H9 (cell line): ENCODE data around the gene ACACA. TPM values are rescaled to one million over a fixed set of nuclear protein-coding genes. Genes with fewer than 3 reads are reported as not detected.

ENCODE experiments used
- DNase-seq: peaks from one replicate; pipeline ENCODE4 v3.0.0-alpha.2; 2017
- H2AFZ ChIP-seq: one replicate; pipeline ENCODE4 v1.6.1; 2013; ENCODE audit warnings: mild to moderate bottlenecking, low read length, control low read depth, moderate library complexity
- H2AK5ac ChIP-seq: 2 replicates; pipeline ENCODE4 v1.6.1; 2013; ENCODE audit warnings: low read length, control low read depth, mixed read lengths; ENCODE audit not compliant: insufficient read length
- H2BK120ac ChIP-seq: one replicate; pipeline ENCODE4 v1.6.1; 2013; ENCODE audit warnings: low read depth, mild to moderate bottlenecking, low read length, control low read depth, inconsistent platforms; ENCODE audit not compliant: poor library complexity, severe bottlenecking
- H2BK12ac ChIP-seq: 2 replicates; pipeline ENCODE4 v1.6.1; 2013; ENCODE audit warnings: low read length, control low read depth, mixed read lengths, low read depth; ENCODE audit not compliant: insufficient read length
- H2BK15ac ChIP-seq: 2 replicates; pipeline ENCODE4 v1.6.1; 2013; ENCODE audit warnings: low read depth, low read length, control low read depth
- H2BK20ac ChIP-seq: one replicate; pipeline ENCODE4 v1.6.1; 2013; ENCODE audit warnings: low read depth, mild to moderate bottlenecking, low read length, control low read depth, inconsistent platforms; ENCODE audit not compliant: poor library complexity, severe bottlenecking
- H2BK5ac ChIP-seq: 2 replicates; pipeline ENCODE4 v1.6.1; 2013; ENCODE audit warnings: low read length, control low read depth, mixed read lengths; ENCODE audit not compliant: insufficient read length
- H3K14ac ChIP-seq: 2 replicates; pipeline ENCODE4 v1.6.1; 2013; ENCODE audit warnings: low read length, control low read depth; ENCODE audit not compliant: insufficient read depth
- H3K18ac ChIP-seq: 2 replicates; pipeline ENCODE4 v1.6.1; 2013; ENCODE audit warnings: low read depth, mild to moderate bottlenecking, mixed read lengths, low read length, control low read depth; ENCODE audit not compliant: insufficient read length
- H3K23ac ChIP-seq: 2 replicates; pipeline ENCODE4 v1.6.1; 2013; ENCODE audit warnings: low read length, control low read depth, mixed read lengths, low read depth; ENCODE audit not compliant: insufficient read length
- H3K23me2 ChIP-seq: 2 replicates; pipeline ENCODE4 v1.6.1; 2013; ENCODE audit warnings: low read depth, mild to moderate bottlenecking, mixed read lengths, low read length, control low read depth; ENCODE audit not compliant: insufficient read length, poor library complexity, severe bottlenecking
- H3K27ac ChIP-seq: 2 replicates; pipeline ENCODE4 v1.5.1; 2013; ENCODE audit warnings: low read length, control low read depth, mixed read lengths, low read depth; ENCODE audit not compliant: insufficient read length
- H3K27me3 ChIP-seq: 2 replicates; pipeline ENCODE4 v1.6.1; 2013; ENCODE audit warnings: low read length, control low read depth, inconsistent platforms; ENCODE audit not compliant: insufficient read depth
- H3K4ac ChIP-seq: 2 replicates; pipeline ENCODE4 v1.6.1; 2013; ENCODE audit warnings: low read depth, mild to moderate bottlenecking, control low read depth, inconsistent platforms, low read length, moderate library complexity
- H3K4me1 ChIP-seq: 2 replicates; pipeline ENCODE4 v1.6.1; 2013; ENCODE audit warnings: low read length, control low read depth, inconsistent platforms; ENCODE audit not compliant: insufficient read depth
- H3K4me2 ChIP-seq: 2 replicates; pipeline ENCODE4 v1.6.1; 2013; ENCODE audit warnings: low read length, control low read depth, mixed read lengths; ENCODE audit not compliant: insufficient read length, insufficient read depth
- H3K56ac ChIP-seq: 2 replicates; pipeline ENCODE4 v1.6.1; 2013; ENCODE audit warnings: low read depth, mild to moderate bottlenecking, mixed read lengths, low read length, control low read depth; ENCODE audit not compliant: insufficient read length
- H3K79me1 ChIP-seq: 2 replicates; pipeline ENCODE4 v1.6.1; 2013; ENCODE audit warnings: low read depth, mild to moderate bottlenecking, moderate library complexity, low read length, control low read depth, inconsistent platforms; ENCODE audit not compliant: insufficient read depth, poor library complexity, severe bottlenecking
- H3K79me2 ChIP-seq: 2 replicates; pipeline ENCODE4 v1.6.1; 2013; ENCODE audit warnings: low read length, control low read depth, inconsistent platforms; ENCODE audit not compliant: insufficient read depth
- H3K9ac ChIP-seq: 2 replicates; pipeline ENCODE4 v1.6.1; 2013; ENCODE audit warnings: low read length, control low read depth, mixed read lengths; ENCODE audit not compliant: insufficient read length; ENCODE audit errors: extremely low read depth
- H3K9me3 ChIP-seq: one replicate; pipeline ENCODE4 v1.6.1; 2013; ENCODE audit warnings: low read depth, low read length, inconsistent platforms; ENCODE audit not compliant: control insufficient read depth
- H3T11ph ChIP-seq: one replicate; pipeline ENCODE4 v1.6.1; 2013; ENCODE audit warnings: mild to moderate bottlenecking, low read length, control low read depth, inconsistent platforms
- H4K20me1 ChIP-seq: one replicate; pipeline ENCODE4 v1.6.1; 2013; ENCODE audit not compliant: control insufficient read depth, insufficient read length, insufficient read depth
- H4K5ac ChIP-seq: 2 replicates; pipeline ENCODE4 v1.6.1; 2013; ENCODE audit warnings: low read depth, mild to moderate bottlenecking, mixed read lengths, low read length, control low read depth; ENCODE audit not compliant: insufficient read length
- H4K8ac ChIP-seq: replicated peaks from 2 replicates; pipeline ENCODE4 v1.6.1; 2013; ENCODE audit warnings: low read length, control low read depth, mixed read lengths, low read depth; ENCODE audit not compliant: insufficient read length
- H4K91ac ChIP-seq: 2 replicates; pipeline ENCODE4 v1.6.1; 2013; ENCODE audit warnings: low read depth, mild to moderate bottlenecking, moderate library complexity, mixed read lengths, low read length, control low read depth; ENCODE audit not compliant: insufficient read length
- H3K27ac Mint-ChIP-seq, 3 experiments: 2 replicates in 2 of 3; 3 replicates in 1 of 3; pipeline ENCODE4 v1.8.0; 2020 to 2021; ENCODE audit warnings: mixed read lengths in 3 of 3, mild to moderate bottlenecking in 1 of 3, moderate library complexity in 1 of 3
- H3K27me3 Mint-ChIP-seq: 2 replicates; pipeline ENCODE4 v1.8.0; 2021; ENCODE audit warnings: low read depth, mild to moderate bottlenecking, moderate library complexity, mixed read lengths
- H3K36me3 Mint-ChIP-seq, 3 experiments: 2 replicates in 2 of 3; 3 replicates in 1 of 3; pipeline ENCODE4 v1.8.0; 2020 to 2021; ENCODE audit warnings: low read depth in 3 of 3, mixed read lengths in 3 of 3; ENCODE audit not compliant: insufficient read depth in 1 of 3
- H3K4me1 Mint-ChIP-seq, 2 experiments: 2 replicates each; pipeline ENCODE4 v1.8.0; 2020; ENCODE audit warnings: mixed read lengths in 2 of 2
- H3K4me3 Mint-ChIP-seq, 2 experiments: 2 replicates in 1 of 2; 3 replicates in 1 of 2; pipeline ENCODE4 v1.8.0; 2020 to 2021; ENCODE audit warnings: mild to moderate bottlenecking in 2 of 2, mixed read lengths in 2 of 2, moderate library complexity in 1 of 2
- H3K9me3 Mint-ChIP-seq, 2 experiments: 2 replicates in 1 of 2; 3 replicates in 1 of 2; pipeline ENCODE4 v1.8.0; 2020; ENCODE audit warnings: mild to moderate bottlenecking in 2 of 2, mixed read lengths in 2 of 2, moderate library complexity in 1 of 2
- CTCF ChIP-seq: fragments of 200-600 bp; sonication (generic); conservative IDR thresholded peaks from 3 replicates; pipeline ENCODE4 v1.8.0; 2021; ENCODE audit warnings: antibody characterized with exemption, mild to moderate bottlenecking
- WGBS: extraction: QIAGEN DNeasy Blood & Tissue Kit; methylation state at CpG from one replicate; pipeline ENCODE4 v1.1.7; 2013; ENCODE audit warnings: missing lambda C conversion rate, low lambda C conversion rate, mixed read lengths; ENCODE audit not compliant: insufficient read length; ENCODE audit errors: extremely low coverage; 5-methylcytosine and 5-hydroxymethylcytosine counted together
- total RNA-seq: library from RNA; stranded (reverse); gene quantifications from 2 replicates; pipeline ENCODE4 v1.2.1, GENCODE V29; 2021

Gene ACACA
- total RNA-seq, 1 experiment from 2014 or later, result 135 TPM

- Histone ChIP-seq H3K18ac (no peak overlapping the region), H3T11ph (no peak overlapping the region), H3K27me3 (no peaks in the 10 kb centered on the region), H3K4ac (no peak overlapping the region), H4K5ac (no peak overlapping the region), H3K23ac (no peak overlapping the region), H2BK12ac (no peak overlapping the region), H3K56ac (no peak overlapping the region), H3K79me2 (no peaks in the 10 kb centered on the region), H4K8ac (no peak overlapping the region), H2AFZ (no peak overlapping the region), H3K23me2 (no peaks in the 10 kb centered on the region), H3K4me2 (no peak overlapping the region), H2BK120ac (no peak overlapping the region), H2AK5ac (no peak overlapping the region), H2BK20ac (no peak overlapping the region), H4K91ac (no peak overlapping the region), H3K79me1 (no peaks in the 10 kb centered on the region), H3K14ac (no peak overlapping the region), H3K9me3 (no peaks in the 10 kb centered on the region), H3K27ac (no peak overlapping the region), H3K9ac (no peak overlapping the region), H3K4me1 (no peaks in the 10 kb centered on the region), H4K20me1 (no peaks in the 10 kb centered on the region), H2BK15ac (no peak overlapping the region), H2BK5ac (no peak overlapping the region)
- no peaks in the 10 kb centered on the region for H3K9me3 Mint-ChIP-seq
- H3K27me3 Mint-ChIP-seq, result no peaks in the 10 kb centered on the region
- H3K36me3 Mint-ChIP-seq, result peaks cover 38 to 61% (median 47%) of the 10 kb centered on the region in 3 experiments; a peak in 6 of 7 replicates
- no peak for TF ChIP-seq CTCF
- WGBS, result no CpG with 5 or more reads among the region's 2 CpGs
- DNase-seq, result no peak
- H3K27ac Mint-ChIP-seq, result no peak overlapping the region; a peak in 1 of 7 replicates
- 0 out of 4 replicates have a peak, but pooled peaks cover 0 to 3% of the 10 kb centered on the region in 2 experiments for H3K4me1 Mint-ChIP-seq
- H3K4me3 Mint-ChIP-seq, result no peak overlapping the region
Observed at GRCh38 chr17:37278247-37278894, 128.3 kb downstream of the ACACA start.
